Ovary (tissue), 3 donors: ENCODE data around the gene CELA3B.

Experiments used
- CTCF ChIP-seq, 3 donors: fragments of 450-650 bp in 2 of 3; fragments of 200-600 bp in 1 of 3; IDR thresholded peaks; one replicate each; pipeline versions ENCODE4 v1.5.1 to v1.8.0; 2016 to 2022; ENCODE audit warnings: antibody characterized with exemption in 3 of 3, mild to moderate bottlenecking in 1 of 3
- POLR2A ChIP-seq: fragments of 450-650 bp; IDR thresholded peaks from one replicate; pipeline ENCODE4 v1.6.1; 2017; ENCODE audit warnings: antibody characterized with exemption, mild to moderate bottlenecking, moderate library complexity
- donor health status: DM: no; HTN: no; CAD: no.

GRCh38 chr1:22026924-22027289 is 50.1 kb downstream of the CELA3B start:
- TF ChIP-seq CTCF (IDR thresholded peaks at IDR 0.05) (no peak), POLR2A (no peak)
